Kidney tubule cell (primary cell): Measurements from ENCODE around the gene GIT1.

Experiments used
- DNase-seq: peaks from one replicate; pipeline ENCODE4 v3.0.0-alpha.2; 2018; ENCODE audit warnings: low spot score

GIT1 gene

GRCh38 chr17:29579866-29580771 is 9.3 kb downstream of the GIT1 start:
- peak; percentile 87 for DNase-seq

- no peak for DNase-seq
Observed at GRCh38 chr17:29578626-29579485, 10.6 kb downstream of the GIT1 start.

- DNase-seq: no peak
Observed at GRCh38 chr17:29577385-29578211, 11.8 kb downstream of the GIT1 start.

- no peak for DNase-seq
Observed at GRCh38 chr17:29577001-29577370, 12.5 kb downstream of the GIT1 start.

- no peak for DNase-seq
Observed at GRCh38 chr17:29576214-29577000, 13.0 kb downstream of the GIT1 start.

GRCh38 chr17:29575511-29576213 is 13.8 kb downstream of the GIT1 start:
- no peak for DNase-seq

GRCh38 chr17:29574732-29575510 is 14.5 kb downstream of the GIT1 start:
- DNase-seq: peak; percentile 40

GRCh38 chr17:29573871-29574731 is 15.3 kb downstream of the GIT1 start:
- no peak for DNase-seq

- no peak for DNase-seq
Observed at GRCh38 chr17:29573558-29573869, 15.9 kb downstream of the GIT1 start.

- DNase-seq: peak; percentile 45
Observed at GRCh38 chr17:29572691-29573557, 16.5 kb downstream of the GIT1 start.

- no peak for DNase-seq
Observed at GRCh38 chr17:29571883-29572681, 17.4 kb downstream of the GIT1 start.

- DNase-seq: no peak
Observed at GRCh38 chr17:29571486-29571882, 18.0 kb downstream of the GIT1 start.

- no peak for DNase-seq
Observed at GRCh38 chr17:29570521-29570920, 18.9 kb downstream of the GIT1 start.

- DNase-seq: peak; percentile 69
Observed at GRCh38 chr17:29569245-29569950, 20.1 kb downstream of the GIT1 start.

GRCh38 chr17:29568331-29569244 is 20.9 kb downstream of the GIT1 start, which contains the start of gene TP53I13:
TSS of gene TP53I13 (plus strand) at chr17:29568701. CDS start at chr17:29568759, 58 bp downstream.
- peak; percentile 86 for DNase-seq
